K562 (cell line): Measurements from ENCODE around the gene SLC16A4. TPM values are rescaled to one million over a fixed set of nuclear protein-coding genes. Genes with fewer than 3 reads are reported as not detected.

ENCODE experiments used
- CBX2 ChIP-seq: fragments of 200-600 bp; sonication (generic); IDR thresholded peaks from one replicate; pipeline ENCODE4 v1.6.1; 2012; ENCODE audit warnings: mild to moderate bottlenecking, low read length, inconsistent platforms; ENCODE audit not compliant: insufficient read depth, poor library complexity, severe bottlenecking
- CEBPB ChIP-seq: fragments of 450-650 bp; IDR thresholded peaks from 2 replicates; pipeline ENCODE4 v1.6.1; 2016; ENCODE audit warnings: missing genetic modification characterization, missing compliant biosample characterization
- COPS2 ChIP-seq: fragments of 450-650 bp; conservative IDR thresholded peaks from 2 replicates; pipeline ENCODE4 v1.6.1; 2016; ENCODE audit warnings: mild to moderate bottlenecking, moderate library complexity
- ESRRB ChIP-seq: fragments of 250-450 bp; sonication (Bioruptor Pico); IDR thresholded peaks from 2 replicates; pipeline ENCODE4 v1.5.0; 2020; ENCODE audit warnings: mild to moderate bottlenecking, moderate library complexity, borderline replicate concordance
- EWSR1 ChIP-seq: fragments of 450-650 bp; IDR thresholded peaks from 2 replicates; pipeline ENCODE4 v1.6.1; 2018; ENCODE audit warnings: borderline replicate concordance, mild to moderate bottlenecking, low read depth, moderate library complexity; ENCODE audit not compliant: partially characterized antibody
- HNRNPH1 ChIP-seq: fragments of 200-400 bp; formaldehyde crosslinking; optimal IDR thresholded peaks from 2 replicates; pipeline ENCODE3; 2017; ENCODE audit warnings: low read depth, mild to moderate bottlenecking, low read length, moderate library complexity
- KDM1A ChIP-seq, 2 experiments: fragments of 450-650 bp; IDR thresholded peaks; 2 replicates each; pipeline ENCODE4 v1.6.1; 2016; ENCODE audit warnings: mild to moderate bottlenecking in 2 of 2
- NCOA4 ChIP-seq: fragments of 450-650 bp; IDR thresholded peaks from 2 replicates; pipeline ENCODE4 v1.6.1; 2018; ENCODE audit warnings: mild to moderate bottlenecking; ENCODE audit not compliant: partially characterized antibody
- NFATC3 ChIP-seq: fragments of 450-650 bp; IDR thresholded peaks from 2 replicates; pipeline ENCODE4 v1.6.1; 2017; ENCODE audit warnings: mild to moderate bottlenecking
- NR2C2 ChIP-seq, 2 experiments: fragments of 200-800 bp in 1 of 2; sonication (Bioruptor generic) in 1 of 2; sonication (generic) in 1 of 2; formaldehyde crosslinking in 1 of 2; IDR thresholded peaks; 2 replicates each; pipeline versions ENCODE4 v1.6.1 to v1.8.0; 2016 to 2022; ENCODE audit warnings: mild to moderate bottlenecking in 1 of 2, missing compliant biosample characterization in 1 of 2, missing genetic modification characterization in 1 of 2, missing genetic modification reagents in 1 of 2
- RBM14 ChIP-seq: fragments of 200-400 bp; formaldehyde crosslinking; IDR thresholded peaks from 2 replicates; pipeline ENCODE4 v1.6.1; 2018; ENCODE audit warnings: low read depth, mild to moderate bottlenecking, low read length, moderate library complexity, borderline replicate concordance; ENCODE audit not compliant: insufficient read depth
- SAFB2 ChIP-seq: fragments of 200-400 bp; formaldehyde crosslinking; IDR thresholded peaks from 2 replicates; pipeline ENCODE4 v1.6.1; 2018; ENCODE audit warnings: borderline replicate concordance, low read length, low read depth, moderate library complexity; ENCODE audit not compliant: severe bottlenecking
- SFPQ ChIP-seq: fragments of 200-400 bp; formaldehyde crosslinking; IDR thresholded peaks from 2 replicates; pipeline ENCODE4 v1.6.1; 2017; ENCODE audit warnings: mild to moderate bottlenecking, low read depth, low read length, moderate library complexity
- SMARCA4 ChIP-seq: fragments of 450-650 bp; IDR thresholded peaks from 2 replicates; pipeline ENCODE4 v1.6.1; 2016
- SOX6 ChIP-seq: fragments of 450-650 bp; IDR thresholded peaks from 2 replicates; pipeline ENCODE4 v1.6.1; 2014; ENCODE audit warnings: mild to moderate bottlenecking
- SP2 ChIP-seq: IDR thresholded peaks from 2 replicates; pipeline ENCODE4 v1.6.1; 2011; ENCODE audit warnings: mild to moderate bottlenecking, low read depth, low read length, moderate library complexity; ENCODE audit not compliant: poor library complexity, severe bottlenecking; ENCODE audit errors: extremely low read depth
- TGIF2 ChIP-seq: sonication (generic); formaldehyde crosslinking; IDR thresholded peaks from 2 replicates; pipeline ENCODE4 v1.8.1; 2022; ENCODE audit warnings: mild to moderate bottlenecking, missing genetic modification reagents, moderate library complexity
- THRAP3 ChIP-seq: fragments of 450-650 bp; IDR thresholded peaks from 2 replicates; pipeline ENCODE4 v1.6.1; 2016; ENCODE audit warnings: mild to moderate bottlenecking, inconsistent platforms, borderline replicate concordance
- TRIM24 ChIP-seq, 2 experiments: fragments of 450-650 bp; IDR thresholded peaks; 2 replicates each; pipeline ENCODE4 v1.6.1; 2016
- XRCC3 ChIP-seq: fragments of 450-650 bp; IDR thresholded peaks from 2 replicates; pipeline ENCODE4 v1.6.1; 2017; ENCODE audit warnings: mild to moderate bottlenecking, moderate library complexity
- ZBTB34 ChIP-seq: fragments of 250-450 bp; sonication (Bioruptor Pico); IDR thresholded peaks from 2 replicates; pipeline ENCODE4 v1.8.0; 2021; ENCODE audit warnings: mild to moderate bottlenecking, moderate library complexity
- ZFPM2 ChIP-seq: fragments of 250-450 bp; sonication (Bioruptor Pico); IDR thresholded peaks from 2 replicates; pipeline ENCODE4 v1.5.1; 2022; ENCODE audit warnings: mild to moderate bottlenecking
- ZNF140 ChIP-seq: fragments of 250-450 bp; sonication (Bioruptor Pico); IDR thresholded peaks from 2 replicates; pipeline ENCODE4 v1.8.0; 2021; ENCODE audit warnings: moderate library complexity, mild to moderate bottlenecking, inconsistent platforms
- polyA plus RNA-seq, 8 experiments: library from polyadenylated mRNA; depleted of rRNA in 4 of 8; stranded (reverse) in 5 of 8; unstranded in 3 of 8; fragments of >200 nt; fragmentation: Nextera tagmentation in 2 of 8; fragmentation: Illumina TruSeq in 1 of 8; extraction: Ambion mirVana in 2 of 8; extraction: Trizol in 1 of 8; gene quantifications; 2 replicates each; pipeline versions ENCODE4 v1.2.1 to v1.2.3, GENCODE V29; 2011 to 2014; ENCODE audit warnings: inconsistent platforms in 1 of 8, missing spikeins in 1 of 8
- total RNA-seq, 7 experiments: library from RNA; depleted of rRNA in 6 of 7; stranded (reverse); fragments of >200 nt in 6 of 7; fragmentation: Illumina TruSeq in 2 of 7; extraction: Trizol in 2 of 7; gene quantifications; 2 replicates each; pipeline versions ENCODE4 v1.2.1 to v1.2.3, GENCODE V29; 2011 to 2021; ENCODE audit warnings: low replicate concordance in 1 of 7
- TF ChIP-seq, protein P1 (sequence below): fragments of 450-650 bp; conservative IDR thresholded peaks from 2 replicates; pipeline ENCODE4 v1.6.1; 2016; ENCODE audit warnings: missing genetic modification characterization, low read depth, mild to moderate bottlenecking, missing compliant biosample characterization, moderate library complexity

The SLC16A4 gene
- total and polyA plus RNA-seq, 9 of the 15 experiments (the other 6 are each of a cell fraction or from before 2014, with no cell fraction given) = 0.04 to 0.31 (median 0.18) TPM; not detected in 1

- TF ChIP-seq CBX2 (no peak), SP2 (no peak), SOX6 (peak; percentile 93), TGIF2 (CRISPR knock-in tag) (no peak), ESRRB (CRISPR knock-in tag) (no peak), RBM14 (no peak), HNRNPH1 (no peak), NCOA4 (no peak), NR2C2 (CRISPR knock-in tag; IDR thresholded peaks at IDR 0.05) (no peak), NR2C2 (tag; IDR thresholded peaks at IDR 0.05) (peak; percentile 56), CEBPB (tag) (no peak), EWSR1 (no peak), THRAP3 (no peak), SAFB2 (no peak), NFATC3 (no peak), KDM1A (IDR thresholded peaks at IDR 0.05) (peak in 1 of 2 experiments; percentile 40; a peak in 1 of 4 replicates), TRIM24 (IDR thresholded peaks at IDR 0.05) (peak; percentile 70 to 86), ZBTB34 (no peak), SMARCA4 (peak; percentile 74), COPS2 (no peak), XRCC3 (no peak), SFPQ (no peak), ZFPM2 (no peak), ZNF140 (CRISPR knock-in tag) (no peak)
- TF ChIP-seq, protein P1, sequence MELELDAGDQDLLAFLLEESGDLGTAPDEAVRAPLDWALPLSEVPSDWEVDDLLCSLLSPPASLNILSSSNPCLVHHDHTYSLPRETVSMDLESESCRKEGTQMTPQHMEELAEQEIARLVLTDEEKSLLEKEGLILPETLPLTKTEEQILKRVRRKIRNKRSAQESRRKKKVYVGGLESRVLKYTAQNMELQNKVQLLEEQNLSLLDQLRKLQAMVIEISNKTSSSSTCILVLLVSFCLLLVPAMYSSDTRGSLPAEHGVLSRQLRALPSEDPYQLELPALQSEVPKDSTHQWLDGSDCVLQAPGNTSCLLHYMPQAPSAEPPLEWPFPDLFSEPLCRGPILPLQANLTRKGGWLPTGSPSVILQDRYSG (tag) = no peak
These were observed 30.3 kb upstream of the SLC16A4 start (continued) for GRCh38 chr1:110420874-110421793.
